Measurements from ENCODE around the gene PCDHA9.
"Not testable (repeated sequence)": the region's sequence is repeated elsewhere in the genome, so short reads cannot be mapped to it uniquely, and the experiment has no call there.

Gene PCDHA9, protein sequence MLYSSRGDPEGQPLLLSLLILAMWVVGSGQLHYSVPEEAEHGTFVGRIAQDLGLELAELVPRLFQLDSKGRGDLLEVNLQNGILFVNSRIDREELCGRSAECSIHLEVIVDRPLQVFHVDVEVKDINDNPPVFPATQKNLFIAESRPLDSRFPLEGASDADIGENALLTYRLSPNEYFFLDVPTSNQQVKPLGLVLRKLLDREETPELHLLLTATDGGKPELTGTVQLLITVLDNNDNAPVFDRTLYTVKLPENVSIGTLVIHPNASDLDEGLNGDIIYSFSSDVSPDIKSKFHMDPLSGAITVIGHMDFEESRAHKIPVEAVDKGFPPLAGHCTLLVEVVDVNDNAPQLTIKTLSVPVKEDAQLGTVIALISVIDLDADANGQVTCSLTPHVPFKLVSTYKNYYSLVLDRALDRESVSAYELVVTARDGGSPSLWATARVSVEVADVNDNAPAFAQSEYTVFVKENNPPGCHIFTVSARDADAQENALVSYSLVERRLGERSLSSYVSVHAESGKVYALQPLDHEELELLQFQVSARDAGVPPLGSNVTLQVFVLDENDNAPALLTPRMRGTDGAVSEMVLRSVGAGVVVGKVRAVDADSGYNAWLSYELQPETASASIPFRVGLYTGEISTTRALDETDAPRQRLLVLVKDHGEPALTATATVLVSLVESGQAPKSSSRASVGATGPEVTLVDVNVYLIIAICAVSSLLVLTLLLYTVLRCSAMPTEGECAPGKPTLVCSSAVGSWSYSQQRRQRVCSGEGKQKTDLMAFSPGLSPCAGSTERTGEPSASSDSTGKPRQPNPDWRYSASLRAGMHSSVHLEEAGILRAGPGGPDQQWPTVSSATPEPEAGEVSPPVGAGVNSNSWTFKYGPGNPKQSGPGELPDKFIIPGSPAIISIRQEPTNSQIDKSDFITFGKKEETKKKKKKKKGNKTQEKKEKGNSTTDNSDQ

DNA sequence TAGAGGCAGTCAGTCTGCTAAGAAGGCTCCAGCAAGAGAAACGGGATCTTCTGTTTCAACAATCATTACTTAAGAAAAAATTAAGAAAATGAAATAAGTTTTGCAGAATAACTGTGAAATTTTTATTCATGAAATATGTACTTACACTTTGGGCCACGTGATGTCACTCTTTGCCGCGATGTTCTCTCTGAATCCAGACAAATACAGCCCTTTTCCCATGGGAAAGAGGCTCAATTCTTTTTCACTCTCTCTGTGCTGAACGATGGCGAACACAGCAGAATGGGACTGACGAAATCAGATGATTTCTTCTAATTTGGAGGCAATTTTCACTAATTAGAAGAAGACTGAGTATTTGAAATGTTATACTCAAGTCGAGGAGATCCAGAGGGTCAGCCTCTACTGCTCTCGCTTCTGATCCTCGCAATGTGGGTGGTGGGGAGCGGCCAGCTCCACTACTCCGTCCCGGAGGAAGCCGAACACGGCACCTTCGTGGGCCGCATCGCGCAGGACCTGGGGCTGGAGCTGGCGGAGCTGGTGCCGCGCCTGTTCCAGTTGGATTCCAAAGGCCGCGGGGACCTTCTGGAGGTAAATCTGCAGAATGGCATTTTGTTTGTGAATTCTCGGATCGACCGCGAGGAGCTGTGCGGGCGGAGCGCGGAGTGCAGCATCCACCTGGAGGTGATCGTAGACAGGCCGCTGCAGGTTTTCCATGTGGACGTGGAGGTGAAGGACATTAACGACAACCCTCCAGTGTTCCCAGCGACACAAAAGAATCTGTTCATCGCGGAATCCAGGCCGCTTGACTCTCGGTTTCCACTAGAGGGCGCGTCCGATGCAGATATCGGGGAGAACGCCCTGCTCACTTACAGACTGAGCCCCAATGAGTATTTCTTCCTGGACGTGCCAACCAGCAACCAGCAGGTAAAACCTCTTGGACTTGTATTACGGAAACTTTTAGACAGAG, at the start of gene PCDHA9:
PCDHA9 (plus strand) TSS at position 244 of the 964 bp plus-strand sequence; CDS start at position 358, 114 bp downstream.
- DNase-seq = not testable (repeated sequence)

DNA sequence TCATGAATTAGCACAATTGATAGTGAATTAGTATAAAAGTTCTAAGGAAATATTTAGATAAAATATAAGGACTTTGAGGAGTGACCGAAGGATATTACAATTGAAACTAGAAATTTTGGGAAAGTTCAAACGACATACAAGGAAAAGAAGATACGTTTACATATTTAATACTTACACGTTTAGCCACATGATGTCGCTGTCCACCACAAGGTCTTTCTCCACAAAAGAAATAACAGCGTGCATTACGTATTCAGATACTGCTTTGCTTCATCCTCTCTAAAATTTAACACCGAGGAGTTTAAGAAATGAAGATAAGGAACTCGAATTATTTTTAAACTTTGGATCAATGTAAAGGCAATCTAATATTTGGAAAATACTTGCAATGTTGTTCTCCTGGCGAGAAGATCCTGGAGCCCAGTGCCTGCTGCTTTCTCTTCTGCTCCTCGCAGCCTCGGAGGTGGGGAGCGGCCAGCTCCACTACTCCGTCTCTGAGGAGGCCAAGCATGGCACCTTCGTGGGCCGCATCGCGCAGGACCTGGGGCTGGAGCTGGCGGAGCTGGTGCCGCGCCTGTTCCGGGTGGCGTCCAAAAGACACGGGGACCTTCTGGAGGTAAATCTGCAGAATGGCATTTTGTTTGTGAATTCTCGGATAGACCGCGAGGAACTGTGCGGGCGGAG, 47.2 kb upstream of the PCDHA9 start, which contains the start of gene PCDHA3:
PCDHA3 (plus strand) TSS at position 242 of the 678 bp plus-strand sequence.
- no peak for DNase-seq

DNA sequence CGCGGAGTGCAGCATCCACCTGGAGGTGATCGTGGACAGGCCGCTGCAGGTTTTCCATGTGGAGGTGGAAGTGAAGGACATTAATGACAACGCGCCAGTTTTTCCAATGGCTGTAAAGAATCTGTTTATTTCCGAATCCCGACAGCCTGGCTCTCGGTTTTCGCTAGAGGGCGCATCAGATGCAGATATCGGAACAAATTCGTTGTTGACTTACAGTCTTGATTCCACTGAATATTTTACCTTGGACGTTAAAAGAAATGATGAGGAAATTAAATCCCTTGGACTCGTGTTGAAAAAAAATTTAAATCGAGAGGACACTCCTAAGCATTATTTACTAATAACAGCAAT, 46.7 kb upstream of the PCDHA9 start:
- DNase-seq = no peak

DNA sequence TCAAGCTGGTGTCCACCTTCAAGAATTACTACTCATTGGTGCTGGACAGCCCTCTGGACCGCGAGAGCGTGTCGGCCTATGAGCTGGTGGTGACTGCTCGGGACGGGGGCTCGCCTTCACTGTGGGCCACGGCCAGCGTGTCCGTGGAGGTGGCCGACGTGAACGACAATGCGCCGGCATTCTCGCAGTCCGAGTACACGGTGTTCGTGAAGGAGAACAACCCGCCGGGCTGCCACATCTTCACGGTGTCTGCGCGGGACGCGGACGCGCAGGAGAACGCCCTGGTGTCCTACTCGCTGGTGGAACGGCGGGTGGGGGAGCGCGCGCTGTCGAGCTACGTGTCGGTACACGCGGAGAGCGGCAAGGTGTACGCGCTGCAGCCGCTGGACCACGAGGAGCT, 45.8 kb upstream of the PCDHA9 start:
- DNase-seq = not testable (repeated sequence)

DNA sequence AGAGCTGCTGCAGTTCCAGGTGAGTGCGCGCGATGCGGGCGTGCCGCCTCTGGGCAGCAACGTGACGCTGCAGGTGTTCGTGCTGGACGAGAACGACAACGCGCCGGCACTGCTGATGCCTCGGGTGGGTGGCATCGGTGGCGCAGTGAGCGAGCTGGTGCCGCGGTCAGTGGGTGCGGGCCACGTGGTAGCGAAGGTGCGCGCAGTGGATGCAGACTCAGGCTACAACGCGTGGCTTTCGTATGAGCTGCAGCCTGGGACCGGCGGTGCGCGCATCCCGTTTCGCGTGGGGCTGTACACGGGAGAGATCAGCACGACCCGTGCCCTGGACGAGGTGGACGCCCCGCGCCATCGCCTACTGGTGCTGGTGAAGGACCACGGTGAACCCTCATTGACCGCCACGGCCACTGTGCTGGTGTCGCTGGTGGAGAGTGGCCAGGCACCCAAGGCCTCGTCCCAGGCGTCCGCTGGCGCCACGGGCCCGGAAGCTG, 45.4 kb upstream of the PCDHA9 start:
- no peak for DNase-seq

DNA sequence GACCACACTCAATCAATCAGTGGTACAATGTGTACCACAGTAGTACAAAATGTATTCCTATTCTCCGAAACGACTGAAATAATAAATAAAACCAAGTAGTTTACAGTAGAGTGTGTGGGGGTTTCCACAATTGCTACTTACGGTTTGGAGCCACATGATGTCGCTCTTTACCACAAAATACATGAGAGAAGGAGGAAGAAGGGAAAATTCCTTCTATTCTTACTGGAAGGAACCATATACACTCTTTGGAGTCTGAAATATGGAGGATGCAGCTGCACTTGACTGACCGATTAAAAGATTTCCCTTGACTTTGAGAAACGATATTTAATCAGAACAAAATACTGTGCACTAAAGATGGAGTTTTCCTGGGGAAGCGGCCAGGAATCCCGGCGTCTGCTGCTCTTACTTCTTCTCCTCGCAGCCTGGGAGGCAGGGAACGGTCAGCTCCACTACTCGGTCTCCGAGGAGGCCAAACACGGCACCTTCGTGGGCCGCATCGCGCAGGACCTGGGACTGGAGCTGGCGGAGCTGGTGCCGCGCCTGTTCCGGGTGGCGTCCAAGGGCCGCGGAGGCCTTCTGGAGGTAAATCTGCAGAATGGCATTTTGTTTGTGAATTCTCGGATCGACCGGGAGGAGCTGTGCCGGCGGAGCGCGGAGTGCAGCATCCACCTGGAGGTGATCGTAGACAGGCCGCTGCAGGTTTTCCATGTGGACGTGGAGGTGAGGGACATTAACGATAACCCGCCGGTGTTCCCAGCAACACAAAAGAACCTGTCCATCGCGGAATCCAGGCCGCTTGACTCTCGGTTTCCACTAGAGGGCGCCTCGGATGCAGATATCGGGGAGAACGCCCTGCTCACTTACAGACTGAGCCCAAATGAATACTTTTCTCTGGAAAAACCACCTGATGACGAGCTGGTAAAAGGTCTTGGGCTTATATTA, 41.1 kb upstream of the PCDHA9 start, which contains the start of gene PCDHA4:
PCDHA4 (plus strand) TSS at position 235 of the 942 bp plus-strand sequence.
- DNase-seq = peak; percentile 43

DNA sequence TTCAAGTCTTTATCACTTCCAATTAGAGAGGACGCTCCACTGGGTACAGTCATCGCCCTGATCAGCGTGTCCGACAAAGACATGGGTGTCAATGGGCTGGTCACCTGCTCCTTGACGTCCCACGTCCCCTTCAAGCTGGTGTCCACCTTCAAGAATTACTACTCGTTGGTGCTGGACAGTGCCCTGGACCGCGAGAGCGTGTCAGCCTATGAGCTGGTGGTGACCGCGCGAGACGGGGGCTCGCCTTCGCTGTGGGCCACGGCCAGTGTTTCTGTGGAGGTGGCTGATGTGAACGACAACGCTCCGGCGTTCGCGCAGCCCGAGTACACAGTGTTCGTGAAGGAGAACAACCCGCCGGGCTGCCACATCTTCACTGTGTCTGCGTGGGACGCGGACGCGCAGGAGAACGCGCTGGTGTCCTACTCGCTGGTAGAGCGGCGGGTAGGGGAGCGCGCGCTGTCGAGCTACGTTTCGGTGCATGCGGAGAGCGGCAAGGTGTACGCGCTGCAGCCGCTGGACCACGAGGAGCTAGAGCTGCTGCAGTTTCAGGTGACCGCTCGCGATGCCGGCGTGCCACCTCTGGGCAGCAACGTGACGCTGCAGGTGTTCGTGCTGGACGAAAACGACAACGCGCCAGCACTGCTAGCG, 39.8 kb upstream of the PCDHA9 start:
- DNase-seq = not testable (repeated sequence)

DNA sequence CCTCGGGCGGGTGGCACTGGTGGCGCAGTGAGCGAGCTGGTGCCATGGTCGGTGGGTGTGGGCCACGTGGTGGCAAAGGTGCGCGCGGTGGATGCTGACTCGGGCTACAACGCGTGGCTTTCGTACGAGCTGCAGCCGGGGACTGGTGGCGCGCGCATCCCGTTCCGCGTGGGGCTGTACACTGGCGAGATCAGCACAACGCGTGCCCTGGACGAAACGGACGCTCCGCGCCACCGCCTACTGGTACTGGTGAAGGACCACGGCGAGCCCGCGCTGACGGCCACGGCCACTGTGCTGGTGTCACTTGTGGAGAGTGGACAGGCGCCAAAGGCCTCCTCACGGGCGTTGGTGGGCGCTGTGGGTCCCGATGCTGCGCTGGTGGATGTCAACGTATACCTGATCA, 39.3 kb upstream of the PCDHA9 start:
- DNase-seq = no peak

DNA sequence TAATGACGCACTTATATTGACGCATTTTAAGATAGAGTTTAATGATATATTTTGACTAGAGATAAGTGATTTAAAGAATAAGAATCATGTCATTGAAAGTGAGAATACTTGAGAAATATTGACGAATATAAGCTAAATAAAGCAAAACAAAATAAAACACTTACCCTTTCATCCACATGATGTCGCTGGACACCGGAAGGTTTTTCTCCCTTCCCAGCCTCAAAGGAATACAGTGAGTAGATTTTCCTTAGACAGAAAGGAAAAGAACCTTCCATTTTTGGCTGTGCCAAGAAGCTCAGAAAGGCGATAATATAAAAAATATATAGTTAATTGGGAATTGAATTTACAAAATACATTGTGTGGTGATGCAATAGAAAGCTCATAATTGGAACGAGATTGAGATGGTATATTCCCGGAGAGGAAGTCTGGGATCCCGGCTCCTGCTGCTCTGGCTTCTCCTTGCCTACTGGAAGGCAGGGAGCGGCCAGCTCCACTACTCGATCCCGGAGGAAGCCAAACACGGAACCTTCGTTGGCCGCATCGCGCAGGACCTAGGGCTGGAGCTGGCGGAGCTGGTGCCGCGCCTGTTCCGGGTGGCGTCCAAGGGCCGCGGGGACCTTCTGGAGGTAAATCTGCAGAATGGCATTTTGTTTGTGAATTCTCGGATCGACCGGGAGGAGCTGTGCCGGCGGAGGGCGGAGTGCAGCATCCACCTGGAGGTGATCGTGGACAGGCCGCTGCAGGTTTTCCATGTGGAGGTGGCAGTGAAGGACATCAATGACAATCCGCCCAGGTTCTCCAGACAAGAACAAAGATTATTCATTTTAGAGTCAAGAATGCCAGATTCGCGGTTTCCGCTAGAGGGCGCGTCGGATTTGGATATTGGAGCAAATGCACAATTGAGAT, 26.6 kb upstream of the PCDHA9 start, which contains the start of gene PCDHA5:
PCDHA5 (plus strand) TSS at position 239 of the 906 bp plus-strand sequence.
- DNase-seq = peak; percentile 64

DNA sequence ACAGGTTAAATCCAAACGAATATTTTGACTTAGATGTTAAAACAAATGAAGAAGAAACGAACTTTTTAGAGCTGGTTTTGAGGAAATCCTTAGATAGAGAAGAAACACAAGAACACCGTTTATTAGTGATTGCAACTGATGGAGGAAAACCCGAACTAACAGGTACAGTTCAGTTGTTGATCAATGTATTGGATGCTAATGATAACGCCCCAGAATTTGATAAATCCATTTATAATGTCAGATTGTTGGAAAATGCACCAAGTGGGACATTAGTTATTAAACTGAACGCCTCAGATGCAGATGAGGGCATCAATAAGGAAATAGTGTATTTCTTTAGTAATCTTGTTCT, 25.9 kb upstream of the PCDHA9 start:
- DNase-seq = no peak

DNA sequence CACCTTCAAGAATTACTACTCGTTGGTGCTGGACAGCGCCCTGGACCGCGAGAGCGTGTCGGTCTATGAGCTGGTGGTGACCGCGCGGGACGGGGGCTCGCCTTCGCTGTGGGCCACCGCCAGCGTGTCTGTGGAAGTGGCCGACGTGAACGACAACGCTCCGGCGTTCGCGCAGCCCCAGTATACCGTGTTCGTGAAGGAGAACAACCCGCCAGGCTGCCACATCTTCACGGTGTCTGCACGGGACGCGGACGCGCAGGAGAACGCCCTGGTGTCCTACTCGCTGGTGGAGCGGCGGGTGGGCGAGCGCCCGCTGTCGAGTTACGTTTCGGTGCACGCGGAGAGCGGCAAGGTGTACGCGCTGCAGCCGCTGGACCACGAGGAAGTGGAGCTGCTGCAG, 25.2 kb upstream of the PCDHA9 start:
- DNase-seq = not testable (repeated sequence)

DNA sequence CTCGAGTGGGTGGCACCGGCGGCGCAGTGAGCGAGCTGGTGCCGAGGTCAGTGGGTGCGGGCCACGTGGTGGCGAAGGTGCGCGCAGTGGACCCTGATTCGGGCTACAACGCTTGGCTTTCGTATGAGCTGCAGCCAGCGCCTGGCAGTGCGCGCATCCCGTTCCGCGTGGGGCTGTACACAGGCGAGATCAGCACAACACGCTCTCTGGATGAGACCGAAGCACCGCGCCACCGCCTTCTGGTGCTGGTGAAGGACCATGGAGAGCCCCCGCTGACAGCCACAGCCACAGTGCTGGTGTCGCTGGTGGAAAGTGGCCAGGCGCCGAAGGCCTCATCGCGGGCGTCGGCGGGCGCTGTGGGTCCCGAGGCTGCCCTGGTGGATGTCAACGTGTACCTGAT, 24.7 kb upstream of the PCDHA9 start:
- DNase-seq = no peak

DNA sequence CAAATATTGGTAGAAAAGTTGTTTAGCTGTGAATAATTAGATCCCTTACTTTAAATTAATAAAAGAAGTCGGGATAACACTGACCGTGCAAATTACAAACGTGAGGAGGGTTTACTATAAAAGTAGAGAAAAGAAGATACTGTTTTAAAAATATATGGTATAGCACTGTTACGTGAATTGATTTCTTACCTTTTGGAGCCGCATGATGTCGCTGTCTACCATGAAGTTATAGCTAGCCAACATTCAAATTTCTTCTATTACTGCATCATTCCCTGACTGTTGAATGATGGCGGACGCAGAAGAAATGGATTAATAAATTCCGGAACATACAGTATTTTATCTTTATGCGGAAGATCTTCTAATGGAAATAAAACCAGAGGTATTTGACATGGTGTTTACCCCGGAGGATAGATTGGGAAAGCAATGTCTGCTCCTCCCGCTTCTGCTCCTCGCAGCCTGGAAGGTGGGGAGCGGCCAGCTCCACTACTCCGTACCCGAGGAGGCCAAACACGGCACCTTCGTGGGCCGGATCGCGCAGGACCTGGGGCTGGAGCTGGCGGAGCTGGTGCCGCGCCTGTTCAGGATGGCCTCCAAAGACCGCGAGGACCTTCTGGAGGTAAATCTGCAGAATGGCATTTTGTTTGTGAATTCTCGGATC, 20.3 kb upstream of the PCDHA9 start, which contains the start of gene PCDHA6:
PCDHA6 (plus strand) TSS at position 257 of the 658 bp plus-strand sequence; CDS start at position 389, 132 bp downstream.
- DNase-seq = no peak

DNA sequence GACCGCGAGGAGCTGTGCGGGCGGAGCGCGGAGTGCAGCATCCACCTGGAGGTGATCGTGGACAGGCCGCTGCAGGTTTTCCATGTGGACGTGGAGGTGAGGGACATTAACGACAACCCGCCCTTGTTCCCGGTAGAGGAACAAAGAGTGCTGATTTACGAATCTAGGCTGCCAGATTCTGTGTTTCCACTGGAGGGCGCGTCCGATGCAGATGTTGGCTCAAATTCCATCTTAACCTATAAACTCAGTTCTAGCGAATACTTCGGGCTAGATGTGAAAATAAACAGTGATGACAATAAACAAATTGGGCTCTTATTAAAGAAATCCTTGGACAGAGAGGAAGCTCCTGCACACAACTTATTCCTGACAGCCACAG, 19.8 kb upstream of the PCDHA9 start:
- no peak for DNase-seq

DNA sequence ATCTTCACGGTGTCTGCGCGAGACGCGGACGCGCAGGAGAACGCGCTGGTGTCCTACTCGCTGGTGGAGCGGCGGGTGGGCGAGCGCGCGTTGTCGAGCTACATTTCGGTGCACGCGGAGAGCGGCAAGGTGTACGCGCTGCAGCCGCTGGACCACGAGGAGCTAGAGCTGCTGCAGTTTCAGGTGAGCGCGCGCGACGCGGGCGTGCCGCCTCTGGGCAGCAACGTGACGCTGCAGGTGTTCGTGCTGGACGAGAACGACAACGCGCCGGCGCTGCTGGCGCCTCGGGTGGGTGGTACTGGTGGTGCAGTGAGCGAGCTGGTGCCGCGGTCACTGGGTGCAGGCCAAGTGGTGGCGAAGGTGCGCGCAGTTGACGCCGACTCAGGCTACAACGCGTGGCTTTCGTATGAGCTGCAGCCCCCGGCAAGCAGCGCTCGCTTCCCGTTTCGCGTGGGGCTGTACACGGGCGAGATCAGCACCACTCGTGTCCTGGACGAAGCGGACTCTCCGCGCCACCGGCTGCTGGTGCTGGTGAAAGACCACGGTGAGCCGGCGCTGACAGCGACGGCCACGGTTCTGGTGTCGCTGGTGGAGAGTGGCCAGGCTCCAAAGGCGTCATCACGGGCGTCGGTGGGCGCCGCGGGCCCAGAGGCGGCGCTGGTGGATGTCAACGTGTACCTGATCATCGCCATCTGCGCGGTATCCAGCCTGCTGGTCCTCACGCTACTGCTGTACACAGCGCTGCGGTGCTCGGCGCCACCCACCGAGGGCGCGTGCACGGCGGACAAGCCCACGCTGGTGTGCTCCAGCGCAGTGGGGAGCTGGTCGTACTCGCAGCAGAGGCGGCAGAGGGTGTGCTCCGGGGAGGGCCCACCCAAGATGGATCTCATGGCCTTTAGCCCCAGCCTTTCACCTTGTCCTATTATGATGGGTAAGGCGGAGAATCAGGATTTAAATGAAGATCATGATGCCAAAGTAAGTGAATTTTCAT, 18.4 kb upstream of the PCDHA9 start:
- not testable (repeated sequence) for DNase-seq

DNA sequence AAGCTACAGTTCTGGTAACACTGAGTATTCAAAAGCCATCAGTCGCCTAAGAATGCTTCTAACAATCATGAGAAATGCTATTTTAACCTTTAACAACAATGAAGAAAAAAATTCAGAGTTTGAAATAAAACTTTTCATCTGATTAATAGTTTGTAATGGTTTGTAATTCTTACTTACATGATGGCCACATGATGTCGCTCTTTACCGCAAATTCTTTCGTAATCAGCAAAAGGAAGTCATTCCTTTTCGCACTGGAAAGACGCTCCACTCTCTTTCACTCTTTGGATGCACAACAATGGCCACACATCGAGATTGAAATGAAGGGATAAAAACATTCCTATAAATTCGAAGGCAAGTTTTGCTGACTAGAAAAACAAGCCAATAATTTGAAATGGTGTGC, 14.2 kb upstream of the PCDHA9 start, which contains the start of gene PCDHA7:
PCDHA7 (plus strand) TSS at position 277 of the 400 bp plus-strand sequence; CDS start at position 392, 115 bp downstream.
- DNase-seq = no peak

All from activated CD4-positive, alpha-beta T cell treated with anti-CD3 and anti-CD28 coated beads for 48 hours (primary cell).